K562 (cell line): ENCODE measurements around the gene LIX1L.

Source experiments
- ATF3 ChIP-seq, 2 experiments: fragments of 450-650 bp in 1 of 2; sonication (generic) in 1 of 2; formaldehyde crosslinking in 1 of 2; IDR thresholded peaks in 1 of 2; conservative IDR thresholded peaks in 1 of 2; 2 replicates each; pipeline versions ENCODE4 v1.6.1 to v1.8.1; 2016 to 2023; ENCODE audit warnings: mild to moderate bottlenecking in 2 of 2, moderate library complexity in 2 of 2, inconsistent platforms in 1 of 2, missing genetic modification reagents in 1 of 2
- CREB1 ChIP-seq, 2 experiments: sonication (generic) in 1 of 2; formaldehyde crosslinking in 1 of 2; IDR thresholded peaks; 2 replicates each; pipeline versions ENCODE4 v1.6.1 to v1.8.0; 2012 to 2022; ENCODE audit warnings: inconsistent platforms in 1 of 2, mild to moderate bottlenecking in 1 of 2, missing genetic modification reagents in 1 of 2, moderate library complexity in 1 of 2
- CTCF ChIP-seq, 3 experiments: IDR thresholded peaks in 2 of 3; conservative IDR thresholded peaks in 1 of 3; 2 replicates each; pipeline ENCODE4 v1.5.1; 2011 to 2012; ENCODE audit warnings: low read length in 3 of 3, mild to moderate bottlenecking in 3 of 3, control low read depth in 2 of 3, improper control_type of control experiment in 1 of 3, inconsistent platforms in 1 of 3, low read depth in 1 of 3, mixed read lengths in 1 of 3, moderate library complexity in 1 of 3; ENCODE audit not compliant: insufficient read depth in 2 of 3
- E2F6 ChIP-seq, 2 experiments: IDR thresholded peaks; 2 replicates each; pipeline ENCODE4 v1.6.1; 2011; ENCODE audit warnings: borderline replicate concordance in 1 of 2, control low read depth in 1 of 2, low read depth in 1 of 2, low read length in 1 of 2, mild to moderate bottlenecking in 1 of 2, mixed read lengths in 1 of 2, moderate library complexity in 1 of 2; ENCODE audit not compliant: insufficient read depth in 1 of 2, insufficient read length in 1 of 2, poor library complexity in 1 of 2, severe bottlenecking in 1 of 2; ENCODE audit errors: extremely low read depth in 1 of 2
- HCFC1 ChIP-seq: IDR thresholded peaks from 2 replicates; pipeline ENCODE4 v1.6.1; 2012; ENCODE audit warnings: low read depth, low read length, improper control_type of control experiment
- MLX ChIP-seq, 2 experiments: fragments of 450-650 bp in 1 of 2; sonication (generic) in 1 of 2; formaldehyde crosslinking; conservative IDR thresholded peaks; 2 replicates each; pipeline versions ENCODE4 v1.4.0 to v1.8.1; 2020 to 2022; ENCODE audit warnings: mild to moderate bottlenecking in 1 of 2, missing genetic modification reagents in 1 of 2
- USF2 ChIP-seq: sonication (generic); formaldehyde crosslinking; IDR thresholded peaks from 2 replicates; pipeline ENCODE4 v1.5.0; 2020; ENCODE audit warnings: missing genetic modification reagents

- no peak for TF ChIP-seq USF2 (CRISPR knock-in tag)
- TF ChIP-seq E2F6 (IDR thresholded peaks at IDR 0.05; ENCODE audit: borderline replicate concordance in 1 of 2, extremely low read depth in 1 of 2, insufficient read depth in 1 of 2, insufficient read length in 1 of 2, low read depth in 1 of 2, low read length in 1 of 2, poor library complexity in 1 of 2, severe bottlenecking in 1 of 2): peak; percentile 44 to 62
- peak; percentile 59; the same call in 1 of the 2 replicates for TF ChIP-seq CREB1 (IDR thresholded peaks at IDR 0.05)
- TF ChIP-seq CREB1 (CRISPR knock-in tag; IDR thresholded peaks at IDR 0.05): peak; percentile 2; the same call in 1 of the 2 replicates
- TF ChIP-seq HCFC1: no peak
- TF ChIP-seq ATF3 (IDR thresholded peaks at IDR 0.05): no peak
- TF ChIP-seq ATF3 (CRISPR knock-in tag; conservative IDR thresholded peaks at IDR 0.05): no peak
- TF ChIP-seq CTCF (IDR thresholded peaks at IDR 0.05 in 2 of 3, conservative IDR thresholded peaks at IDR 0.05 in 1 of 3; ENCODE audit: insufficient read depth in 2 of 3, low read depth in 1 of 3, low read length in 3 of 3): 0 out of 6 replicates have a peak, but pooled peaks of 2 of the 3 experiments have one; percentile 7 to 10
- TF ChIP-seq MLX (CRISPR knock-in tag; conservative IDR thresholded peaks at IDR 0.05): no peak
Measured at GRCh38 chr1:145918992-145919939, 38.6 kb downstream of the LIX1L start.
